Keratinocyte (primary cell): ENCODE measurements around the gene PPRC1.

Source experiments
- EZH2 ChIP-seq: IDR thresholded peaks from one replicate; pipeline ENCODE4 v1.6.1; 2012; ENCODE audit warnings: inconsistent platforms, mild to moderate bottlenecking, low read length, moderate library complexity
- TF ChIP-seq, protein P1 (sequence below), 3 experiments: IDR thresholded peaks in 1 of 3; conservative IDR thresholded peaks in 1 of 3; optimal IDR thresholded peaks in 1 of 3; 2 replicates in 2 of 3; 3 replicates in 1 of 3; pipeline versions ENCODE3 to v1.5.1; 2011; ENCODE audit warnings: low read length in 3 of 3, mild to moderate bottlenecking in 3 of 3, moderate library complexity in 2 of 3, control low read depth in 1 of 3, inconsistent platforms in 1 of 3; ENCODE audit not compliant: insufficient read depth in 2 of 3; ENCODE audit errors: extremely low read depth in 1 of 3

DNA sequence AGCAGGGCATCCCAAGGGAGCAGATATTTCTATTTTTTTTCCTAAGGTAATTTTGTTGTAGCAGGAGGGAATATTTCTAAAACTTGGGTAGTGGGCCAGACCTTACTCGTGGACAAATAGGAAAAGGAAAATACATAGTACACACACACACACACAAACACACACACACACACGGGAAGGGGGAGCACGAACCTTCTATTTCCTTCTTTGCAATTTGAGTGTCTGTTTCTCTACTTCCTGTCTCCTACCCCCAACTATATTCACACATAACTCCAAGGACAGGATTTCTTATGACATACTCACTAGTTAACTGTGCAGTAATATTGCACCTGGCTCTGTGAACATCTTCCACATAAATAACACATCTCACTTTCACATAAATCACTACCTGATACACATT lies 17.1 kb upstream of the PPRC1 start:
- TF ChIP-seq, protein P1, sequence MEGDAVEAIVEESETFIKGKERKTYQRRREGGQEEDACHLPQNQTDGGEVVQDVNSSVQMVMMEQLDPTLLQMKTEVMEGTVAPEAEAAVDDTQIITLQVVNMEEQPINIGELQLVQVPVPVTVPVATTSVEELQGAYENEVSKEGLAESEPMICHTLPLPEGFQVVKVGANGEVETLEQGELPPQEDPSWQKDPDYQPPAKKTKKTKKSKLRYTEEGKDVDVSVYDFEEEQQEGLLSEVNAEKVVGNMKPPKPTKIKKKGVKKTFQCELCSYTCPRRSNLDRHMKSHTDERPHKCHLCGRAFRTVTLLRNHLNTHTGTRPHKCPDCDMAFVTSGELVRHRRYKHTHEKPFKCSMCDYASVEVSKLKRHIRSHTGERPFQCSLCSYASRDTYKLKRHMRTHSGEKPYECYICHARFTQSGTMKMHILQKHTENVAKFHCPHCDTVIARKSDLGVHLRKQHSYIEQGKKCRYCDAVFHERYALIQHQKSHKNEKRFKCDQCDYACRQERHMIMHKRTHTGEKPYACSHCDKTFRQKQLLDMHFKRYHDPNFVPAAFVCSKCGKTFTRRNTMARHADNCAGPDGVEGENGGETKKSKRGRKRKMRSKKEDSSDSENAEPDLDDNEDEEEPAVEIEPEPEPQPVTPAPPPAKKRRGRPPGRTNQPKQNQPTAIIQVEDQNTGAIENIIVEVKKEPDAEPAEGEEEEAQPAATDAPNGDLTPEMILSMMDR (optimal IDR thresholded peaks at IDR 0.05 in 1 of 3, IDR thresholded peaks at IDR 0.05 in 1 of 3, conservative IDR thresholded peaks at IDR 0.05 in 1 of 3; ENCODE audit: extremely low read depth in 1 of 3, insufficient read depth in 2 of 3, low read length in 3 of 3): no peak
- TF ChIP-seq EZH2: no peak
